Large intestine (tissue), 12 donors: ENCODE measurements around the gene SREK1. TPM values are rescaled to one million over a fixed set of nuclear protein-coding genes. Genes with fewer than 3 reads are reported as not detected.

Source experiments
- DNase-seq, 2 donors: peaks; one replicate each; pipeline versions ENCODE4 v3.0.0 to v3.0.0-alpha.2; 2013
- H3K27ac ChIP-seq: one replicate; pipeline ENCODE4 v1.5.1; 2013; ENCODE audit warnings: low read length
- H3K27me3 ChIP-seq: 2 replicates; pipeline ENCODE4 v1.6.1; 2013; ENCODE audit warnings: low read length; ENCODE audit not compliant: control insufficient read depth, insufficient read depth
- H3K36me3 ChIP-seq: 2 replicates; pipeline ENCODE4 v1.6.1; 2013; ENCODE audit warnings: low read length; ENCODE audit not compliant: control insufficient read depth, insufficient read depth
- H3K4me1 ChIP-seq: one replicate; pipeline ENCODE4 v1.6.1; 2013; ENCODE audit warnings: low read length; ENCODE audit not compliant: control insufficient read depth, insufficient read depth
- H3K4me3 ChIP-seq: one replicate; pipeline ENCODE4 v1.5.1; 2013; ENCODE audit warnings: low read length
- H3K9me3 ChIP-seq: one replicate; pipeline ENCODE4 v1.6.1; 2013; ENCODE audit warnings: mild to moderate bottlenecking, low read depth, low read length, moderate library complexity; ENCODE audit not compliant: control insufficient read depth
- WGBS: methylation state at CpG from one replicate; pipeline ENCODE4 v1.1.5; 2013; ENCODE audit warnings: low lambda C conversion rate; ENCODE audit not compliant: insufficient coverage; 5-methylcytosine and 5-hydroxymethylcytosine counted together
- long read RNA-seq, 11 donors: transcript quantifications; one replicate each; lab custom pipeline, GENCODE V29; 2026
- polyA plus RNA-seq: library from polyadenylated mRNA; unstranded; fragments of 120-200 nt; gene quantifications from one replicate; pipeline ENCODE4 v1.2.1, GENCODE V29; 2013

Gene SREK1
- polyA plus RNA-seq = 133 TPM
- long read RNA-seq, donor 1, full-length matches to known transcripts = 4 of 4 reads
- long read RNA-seq, donor 1, partial matches to known transcripts = 0 of 4 reads
- long read RNA-seq, donor 1, other reads (novel, unspliced or antisense) = 0 of 4 reads
- long read RNA-seq, donor 2, full-length matches to known transcripts = 20 of 38 reads
- long read RNA-seq, donor 2, partial matches to known transcripts = 18 of 38 reads
- long read RNA-seq, donor 2, other reads (novel, unspliced or antisense) = 0 of 38 reads
- long read RNA-seq, donor 3, full-length matches to known transcripts = 27 of 53 reads
- long read RNA-seq, donor 3, partial matches to known transcripts = 26 of 53 reads
- long read RNA-seq, donor 3, other reads (novel, unspliced or antisense) = 0 of 53 reads
- long read RNA-seq, donor 4 = 0 reads
- long read RNA-seq, donor 5, partial matches to known transcripts = 0 of 7 reads
- long read RNA-seq, donor 5, other reads (novel, unspliced or antisense) = 0 of 7 reads
- long read RNA-seq, donor 6, full-length matches to known transcripts = 23 of 33 reads
- long read RNA-seq, donor 6, partial matches to known transcripts = 10 of 33 reads
- long read RNA-seq, donor 6, other reads (novel, unspliced or antisense) = 0 of 33 reads
- long read RNA-seq, donor 7, full-length matches to known transcripts = 9 of 14 reads
- long read RNA-seq, donor 7, partial matches to known transcripts = 5 of 14 reads
- long read RNA-seq, donor 7, other reads (novel, unspliced or antisense) = 0 of 14 reads
- long read RNA-seq, donor 8, full-length matches to known transcripts = 35 of 74 reads
- long read RNA-seq, donor 8, partial matches to known transcripts = 39 of 74 reads
- long read RNA-seq, donor 8, other reads (novel, unspliced or antisense) = 0 of 74 reads
- long read RNA-seq, donor 9, full-length matches to known transcripts = 17 of 28 reads
- long read RNA-seq, donor 9, partial matches to known transcripts = 11 of 28 reads
- long read RNA-seq, donor 9, other reads (novel, unspliced or antisense) = 0 of 28 reads
- long read RNA-seq, donor 10, full-length matches to known transcripts = 18 of 38 reads
- long read RNA-seq, donor 10, partial matches to known transcripts = 20 of 38 reads
- long read RNA-seq, donor 10, other reads (novel, unspliced or antisense) = 0 of 38 reads
- long read RNA-seq, donor 11, full-length matches to known transcripts = 16 of 16 reads
- long read RNA-seq, donor 11, partial matches to known transcripts = 0 of 16 reads
- long read RNA-seq, donor 11, other reads (novel, unspliced or antisense) = 0 of 16 reads

GRCh38 chr5:66144074-66144833 lies at the start of gene SREK1:
Gene SREK1, plus strand, starts transcription at chr5:66144300. Its CDS starts 77 bp downstream, at chr5:66144377.
- Histone ChIP-seq H3K9me3 (no peaks in the 10 kb centered on the region), H3K4me3 (peak within 1 kb of the TSS; percentile 88), H3K4me1 (no peaks in the 10 kb centered on the region), H3K36me3 (no peaks in the 10 kb centered on the region), H3K27me3 (no peaks in the 10 kb centered on the region), H3K27ac (peak within 1 kb of the TSS; percentile 96)
- peak; percentile 97 for DNase-seq
- no CpG with 5 or more reads among the region's 86 CpGs for WGBS

GRCh38 chr5:66100851-66101250 lies 43.2 kb upstream of the SREK1 start:
- Histone ChIP-seq H3K9me3 (peaks cover 28% of the 10 kb centered on the region), H3K4me3 (no peak overlapping the region), H3K27me3 (no peaks in the 10 kb centered on the region), H3K36me3 (no peaks in the 10 kb centered on the region), H3K4me1 (no peaks in the 10 kb centered on the region), H3K27ac (no peak overlapping the region)
- DNase-seq = no peak
- no CpG with 5 or more reads among the region's 2 CpGs for WGBS

GRCh38 chr5:66113160-66113559 lies 30.9 kb upstream of the SREK1 start:
- H3K27ac ChIP-seq = no peak overlapping the region
- no peak overlapping the region for H3K4me3 ChIP-seq
- H3K27me3 ChIP-seq = no peaks in the 10 kb centered on the region
- no peak for DNase-seq
- peaks cover 4% of the 10 kb centered on the region for H3K9me3 ChIP-seq
- H3K4me1 ChIP-seq = no peaks in the 10 kb centered on the region
- H3K36me3 ChIP-seq = no peaks in the 10 kb centered on the region
- no CpG with 5 or more reads among the region's 2 CpGs for WGBS

- Histone ChIP-seq H3K4me1 (no peaks in the 10 kb centered on the region), H3K4me3 (no peak overlapping the region), H3K27me3 (no peaks in the 10 kb centered on the region), H3K9me3 (no peaks in the 10 kb centered on the region), H3K36me3 (no peaks in the 10 kb centered on the region), H3K27ac (no peak overlapping the region)
- WGBS = no CpG with 5 or more reads among the region's 4 CpGs
- no peak for DNase-seq
Observed at GRCh38 chr5:66118304-66118703, 25.8 kb upstream of the SREK1 start.

GRCh38 chr5:66122379-66123034 lies 21.6 kb upstream of the SREK1 start:
- DNase-seq = no peak
- Histone ChIP-seq H3K27ac (no peak overlapping the region), H3K4me1 (no peaks in the 10 kb centered on the region), H3K4me3 (no peak overlapping the region), H3K36me3 (no peaks in the 10 kb centered on the region), H3K9me3 (no peaks in the 10 kb centered on the region), H3K27me3 (peaks cover 3% of the 10 kb centered on the region)
- WGBS = no CpG with 5 or more reads among the region's 2 CpGs

GRCh38 chr5:66129144-66129543 lies 15.0 kb upstream of the SREK1 start:
- no CpG with 5 or more reads among the region's 4 CpGs for WGBS
- Histone ChIP-seq H3K36me3 (no peaks in the 10 kb centered on the region), H3K9me3 (peaks cover 8% of the 10 kb centered on the region), H3K4me1 (no peaks in the 10 kb centered on the region), H3K27ac (no peak overlapping the region), H3K4me3 (no peak overlapping the region), H3K27me3 (peaks cover 3% of the 10 kb centered on the region)
- no peak for DNase-seq

GRCh38 chr5:66130493-66130892 lies 13.6 kb upstream of the SREK1 start:
- H3K4me1 ChIP-seq = no peaks in the 10 kb centered on the region
- peaks cover 8% of the 10 kb centered on the region for H3K9me3 ChIP-seq
- no peak overlapping the region for H3K27ac ChIP-seq
- no peak for DNase-seq
- peaks cover under 1% of the 10 kb centered on the region for H3K27me3 ChIP-seq
- H3K36me3 ChIP-seq = no peaks in the 10 kb centered on the region
- 100% methylated on average over 1 of the region's 1 CpG for WGBS
- no peak overlapping the region for H3K4me3 ChIP-seq

GRCh38 chr5:66134407-66134861 lies 9.7 kb upstream of the SREK1 start:
- WGBS = no CpG with 5 or more reads among the region's 1 CpG
- H3K27me3 ChIP-seq = no peaks in the 10 kb centered on the region
- H3K9me3 ChIP-seq = peaks cover 8% of the 10 kb centered on the region
- DNase-seq = no peak
- no peak overlapping the region for H3K27ac ChIP-seq
- H3K4me3 ChIP-seq = no peak overlapping the region
- no peaks in the 10 kb centered on the region for H3K4me1 ChIP-seq
- H3K36me3 ChIP-seq = no peaks in the 10 kb centered on the region

GRCh38 chr5:66136053-66136452 lies 8.0 kb upstream of the SREK1 start:
- Histone ChIP-seq H3K27me3 (no peaks in the 10 kb centered on the region), H3K9me3 (peaks cover 2% of the 10 kb centered on the region), H3K4me1 (no peaks in the 10 kb centered on the region), H3K36me3 (no peaks in the 10 kb centered on the region), H3K4me3 (no peak overlapping the region), H3K27ac (no peak overlapping the region)
- WGBS = 83% methylated on average over 1 of the region's 2 CpGs
- no peak for DNase-seq
